Measurements from ENCODE around the gene UBR3.

UBR3 gene

DNA sequence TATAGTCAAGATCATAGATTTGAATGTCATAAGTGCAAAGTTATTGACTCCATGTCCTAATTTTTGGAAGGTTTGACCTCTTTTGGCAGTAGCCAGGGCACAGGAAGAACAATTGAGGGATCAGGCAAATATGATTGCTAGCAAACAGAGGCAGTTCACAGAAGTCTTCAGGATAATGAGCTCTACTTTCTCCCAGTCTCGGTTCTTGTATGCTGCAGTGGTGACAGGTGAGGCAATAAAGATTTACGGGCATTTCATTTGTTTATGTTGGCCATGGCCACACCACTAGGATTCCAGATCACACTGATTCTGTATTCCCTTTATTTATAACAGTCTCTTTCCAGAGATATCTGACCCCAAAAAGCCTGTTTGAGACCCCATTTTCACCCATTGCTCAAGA lies 137.5 kb downstream of the UBR3 start:
- peaks cover 7% of the 10 kb centered on the region for H3K36me3 ChIP-seq
- no peak overlapping the region for H3K27ac ChIP-seq
- no peaks in the 10 kb centered on the region for H3K9me3 ChIP-seq
- TF ChIP-seq, protein P1, sequence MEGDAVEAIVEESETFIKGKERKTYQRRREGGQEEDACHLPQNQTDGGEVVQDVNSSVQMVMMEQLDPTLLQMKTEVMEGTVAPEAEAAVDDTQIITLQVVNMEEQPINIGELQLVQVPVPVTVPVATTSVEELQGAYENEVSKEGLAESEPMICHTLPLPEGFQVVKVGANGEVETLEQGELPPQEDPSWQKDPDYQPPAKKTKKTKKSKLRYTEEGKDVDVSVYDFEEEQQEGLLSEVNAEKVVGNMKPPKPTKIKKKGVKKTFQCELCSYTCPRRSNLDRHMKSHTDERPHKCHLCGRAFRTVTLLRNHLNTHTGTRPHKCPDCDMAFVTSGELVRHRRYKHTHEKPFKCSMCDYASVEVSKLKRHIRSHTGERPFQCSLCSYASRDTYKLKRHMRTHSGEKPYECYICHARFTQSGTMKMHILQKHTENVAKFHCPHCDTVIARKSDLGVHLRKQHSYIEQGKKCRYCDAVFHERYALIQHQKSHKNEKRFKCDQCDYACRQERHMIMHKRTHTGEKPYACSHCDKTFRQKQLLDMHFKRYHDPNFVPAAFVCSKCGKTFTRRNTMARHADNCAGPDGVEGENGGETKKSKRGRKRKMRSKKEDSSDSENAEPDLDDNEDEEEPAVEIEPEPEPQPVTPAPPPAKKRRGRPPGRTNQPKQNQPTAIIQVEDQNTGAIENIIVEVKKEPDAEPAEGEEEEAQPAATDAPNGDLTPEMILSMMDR (IDR thresholded peaks at IDR 0.05): no peak
- no peak overlapping the region for H3K4me3 ChIP-seq (ENCODE audit: low read depth in 1 of 2, low read length in 1 of 2)
- no peaks in the 10 kb centered on the region for H3K27me3 ChIP-seq
- H3K4me1 ChIP-seq (ENCODE audit: control insufficient read depth in 1 of 2, insufficient read depth in 1 of 2, low read depth in 1 of 2, low read length in 1 of 2): no peaks in the 10 kb centered on the region

DNA sequence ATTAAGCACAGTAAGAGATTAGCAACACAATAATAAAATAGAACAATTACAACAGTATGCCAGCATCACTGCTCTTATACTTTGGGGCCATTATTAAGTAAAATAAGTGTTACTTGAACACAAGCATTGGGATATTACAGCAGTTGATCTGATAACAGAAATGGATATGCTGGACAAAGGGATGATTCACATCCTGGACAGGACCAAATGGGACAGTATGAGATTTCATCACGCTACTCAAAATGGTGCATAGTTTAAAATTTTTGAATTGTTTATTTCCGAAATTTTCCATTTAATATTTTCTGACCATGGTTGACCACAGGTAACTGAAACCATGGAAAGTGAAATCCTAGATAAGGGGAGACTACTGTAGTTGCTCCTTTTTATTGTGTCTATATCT lies 138.2 kb downstream of the UBR3 start:
- TF ChIP-seq, protein P1 (IDR thresholded peaks at IDR 0.05): no peak
- H3K4me3 ChIP-seq (ENCODE audit: low read depth in 1 of 2, low read length in 1 of 2): no peak overlapping the region
- H3K9me3 ChIP-seq: no peaks in the 10 kb centered on the region
- peaks cover 5% of the 10 kb centered on the region for H3K36me3 ChIP-seq
- no peaks in the 10 kb centered on the region for H3K4me1 ChIP-seq (ENCODE audit: control insufficient read depth in 1 of 2, insufficient read depth in 1 of 2, low read depth in 1 of 2, low read length in 1 of 2)
- H3K27me3 ChIP-seq: no peaks in the 10 kb centered on the region
- no peak overlapping the region for H3K27ac ChIP-seq

DNA sequence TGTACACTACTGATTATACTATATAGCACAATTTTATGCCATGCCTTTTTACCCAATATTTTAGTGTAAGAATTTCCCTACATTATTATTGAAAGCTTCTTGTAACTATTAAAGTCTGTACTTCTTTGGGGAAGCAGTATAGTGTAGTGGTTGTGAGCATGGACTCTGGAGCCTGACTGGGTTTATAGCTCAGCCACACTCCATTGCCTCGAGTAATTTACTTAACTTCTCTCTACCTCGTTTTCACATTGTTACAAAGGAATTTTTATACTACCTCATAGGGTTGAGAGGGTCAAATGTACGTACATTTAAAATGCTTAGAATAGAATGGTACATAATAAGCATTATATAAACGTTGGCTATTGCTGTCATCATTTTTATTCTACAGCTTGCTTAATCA lies 139.2 kb downstream of the UBR3 start:
- TF ChIP-seq, protein P1 (IDR thresholded peaks at IDR 0.05): no peak
- Histone ChIP-seq H3K27me3 (no peaks in the 10 kb centered on the region), H3K4me3 (ENCODE audit: low read depth in 1 of 2, low read length in 1 of 2) (no peak overlapping the region)

DNA sequence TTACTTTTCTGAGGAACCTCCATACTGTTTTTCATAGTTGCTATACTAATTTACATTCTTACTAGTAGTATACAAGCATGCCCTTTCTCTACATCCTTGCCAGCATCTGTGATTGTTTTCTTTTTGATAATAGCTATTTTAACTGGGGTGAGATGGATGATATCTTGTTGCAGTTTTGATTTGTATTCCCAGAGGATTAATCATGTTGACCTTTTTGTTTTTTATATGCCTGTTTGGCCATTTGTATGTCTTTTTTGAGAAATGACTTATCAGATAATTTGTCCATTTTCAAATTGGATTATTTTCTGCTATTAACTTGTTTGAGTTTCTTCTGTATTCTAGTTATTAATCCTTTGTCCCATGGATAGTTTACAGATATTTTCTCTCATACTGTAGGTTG lies 141.5 kb downstream of the UBR3 start:
- TF ChIP-seq, protein P1 (IDR thresholded peaks at IDR 0.05): no peak
- H3K4me1 ChIP-seq (ENCODE audit: control insufficient read depth in 1 of 2, insufficient read depth in 1 of 2, low read depth in 1 of 2, low read length in 1 of 2): no peaks in the 10 kb centered on the region
- no peaks in the 10 kb centered on the region for H3K9me3 ChIP-seq
- H3K4me3 ChIP-seq (ENCODE audit: low read depth in 1 of 2, low read length in 1 of 2): no peak overlapping the region
- H3K27ac ChIP-seq: no peak overlapping the region
- peaks cover 5% of the 10 kb centered on the region for H3K36me3 ChIP-seq
- H3K27me3 ChIP-seq: no peaks in the 10 kb centered on the region

More for the DNA sequence above, 139.2 kb downstream of the UBR3 start:
- Histone ChIP-seq H3K36me3 (peaks cover 5% of the 10 kb centered on the region), H3K4me1 (ENCODE audit: control insufficient read depth in 1 of 2, insufficient read depth in 1 of 2, low read depth in 1 of 2, low read length in 1 of 2) (no peaks in the 10 kb centered on the region), H3K27ac (no peak overlapping the region), H3K9me3 (no peaks in the 10 kb centered on the region)

DNA sequence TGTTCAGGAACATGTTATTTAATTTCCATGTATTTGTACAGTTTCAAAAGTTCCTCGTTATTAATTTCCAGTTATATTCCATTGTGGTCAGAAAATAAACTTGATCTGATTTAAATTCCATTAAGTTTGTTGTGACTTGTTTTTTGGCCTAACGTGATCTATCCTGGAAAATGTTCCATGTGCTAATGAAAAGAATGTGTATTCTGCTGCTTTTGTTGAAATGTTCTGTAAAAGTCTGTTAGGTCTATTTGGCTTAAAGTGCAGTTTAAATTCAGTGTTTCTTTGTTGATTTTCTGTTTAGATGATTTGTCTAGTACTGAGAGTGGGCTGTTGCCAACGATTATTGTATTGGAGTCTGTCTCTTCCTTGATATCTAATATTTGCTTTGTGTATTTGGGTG lies 148.0 kb downstream of the UBR3 start:
- TF ChIP-seq, protein P1 (IDR thresholded peaks at IDR 0.05): no peak
- no peak overlapping the region for H3K4me3 ChIP-seq (ENCODE audit: low read depth in 1 of 2, low read length in 1 of 2)

DNA sequence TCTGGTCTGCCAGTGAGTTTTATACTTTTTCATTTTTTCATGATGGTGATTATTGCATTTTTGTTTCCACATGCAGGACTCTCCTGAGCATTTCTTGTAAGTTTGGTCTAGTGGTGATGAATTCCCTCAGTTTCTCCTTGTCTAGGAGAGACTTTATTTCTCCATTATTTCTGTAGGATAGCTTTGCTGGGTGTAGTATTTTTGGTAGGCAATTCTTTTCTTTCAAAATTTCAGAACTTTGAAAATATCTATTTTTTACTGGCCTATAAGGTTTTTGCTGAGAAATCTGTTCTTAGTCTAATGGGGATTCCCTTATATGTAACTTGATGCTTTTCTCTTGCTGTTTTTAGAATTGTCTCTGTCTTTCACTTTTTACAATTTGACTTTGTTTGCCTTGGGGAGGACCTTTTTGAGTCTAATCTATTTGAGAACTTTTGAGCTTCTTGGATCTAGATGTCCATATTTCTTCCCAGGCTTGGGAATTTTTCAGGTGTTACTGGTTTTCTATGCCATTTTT lies 149.1 kb downstream of the UBR3 start:
- TF ChIP-seq, protein P1 (IDR thresholded peaks at IDR 0.05): no peak
- peaks cover 8% of the 10 kb centered on the region for H3K9me3 ChIP-seq
- peaks cover 0 to 8% of the 10 kb centered on the region in 2 experiments for H3K4me1 ChIP-seq (ENCODE audit: control insufficient read depth in 1 of 2, insufficient read depth in 1 of 2, low read depth in 1 of 2, low read length in 1 of 2)
- no peak overlapping the region for H3K27ac ChIP-seq
- H3K36me3 ChIP-seq: no peaks in the 10 kb centered on the region
- H3K27me3 ChIP-seq: no peaks in the 10 kb centered on the region
- no peak overlapping the region for H3K4me3 ChIP-seq (ENCODE audit: low read depth in 1 of 2, low read length in 1 of 2)

More for the DNA sequence above, 148.0 kb downstream of the UBR3 start:
- Histone ChIP-seq H3K36me3 (no peaks in the 10 kb centered on the region), H3K4me1 (ENCODE audit: control insufficient read depth in 1 of 2, insufficient read depth in 1 of 2, low read depth in 1 of 2, low read length in 1 of 2) (no peaks in the 10 kb centered on the region), H3K9me3 (peaks cover 8% of the 10 kb centered on the region), H3K27ac (no peak overlapping the region), H3K27me3 (no peaks in the 10 kb centered on the region)

Measured in neutrophil (primary cell).